HG03025 (cell line): ENCODE measurements around the gene NLE1.

Source experiments
- ATAC-seq: cut with Tn5 transposase; IDR thresholded peaks from one replicate; pipeline ENCODE4 v1.9.1; 2021; ENCODE audit warnings: mild to moderate bottlenecking, moderate library complexity; ENCODE audit not compliant: unreplicated experiment, low FRiP score

The NLE1 gene

GRCh38 chr17:35088881-35089585 lies 53.1 kb downstream of the NLE1 start:
- ATAC-seq, result peak; percentile 76

DNA sequence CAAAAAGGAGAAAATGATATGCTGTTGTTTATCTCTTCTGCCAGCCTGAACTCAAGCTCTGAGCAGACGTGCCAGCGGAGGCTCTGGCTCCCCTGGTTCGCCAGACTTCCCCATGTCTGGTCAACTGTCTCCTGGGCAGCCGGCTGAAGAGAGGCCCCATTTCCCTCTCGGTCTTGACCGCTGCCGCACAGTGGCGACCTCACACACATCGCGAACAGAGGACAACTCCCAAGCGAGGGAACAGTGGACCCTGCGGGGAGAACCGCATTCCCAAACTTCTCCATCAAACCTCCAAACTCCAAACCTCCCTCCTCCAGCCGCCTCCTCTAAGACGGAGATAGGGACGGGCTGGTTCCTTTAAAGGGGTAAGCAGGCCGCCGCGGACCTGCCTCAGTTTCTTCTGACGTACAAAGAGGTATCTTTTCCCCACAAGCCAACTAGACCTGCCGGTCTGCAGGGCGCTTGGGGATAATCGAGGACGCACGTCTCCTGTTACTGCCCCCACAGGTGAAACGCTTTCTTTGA lies 53.7 kb downstream of the NLE1 start:
- ATAC-seq, result peak; percentile 9

GRCh38 chr17:35087731-35088355 lies 54.3 kb downstream of the NLE1 start:
- no peak for ATAC-seq

- ATAC-seq, result no peak
These were observed 55.1 kb downstream of the NLE1 start for GRCh38 chr17:35086931-35087573.

GRCh38 chr17:35086164-35086563 lies 55.9 kb downstream of the NLE1 start:
- ATAC-seq, result no peak

- ATAC-seq, result no peak
These were observed 57.1 kb downstream of the NLE1 start for GRCh38 chr17:35084987-35085386.

- no peak for ATAC-seq
These were observed 59.0 kb downstream of the NLE1 start for GRCh38 chr17:35083071-35083470.

DNA sequence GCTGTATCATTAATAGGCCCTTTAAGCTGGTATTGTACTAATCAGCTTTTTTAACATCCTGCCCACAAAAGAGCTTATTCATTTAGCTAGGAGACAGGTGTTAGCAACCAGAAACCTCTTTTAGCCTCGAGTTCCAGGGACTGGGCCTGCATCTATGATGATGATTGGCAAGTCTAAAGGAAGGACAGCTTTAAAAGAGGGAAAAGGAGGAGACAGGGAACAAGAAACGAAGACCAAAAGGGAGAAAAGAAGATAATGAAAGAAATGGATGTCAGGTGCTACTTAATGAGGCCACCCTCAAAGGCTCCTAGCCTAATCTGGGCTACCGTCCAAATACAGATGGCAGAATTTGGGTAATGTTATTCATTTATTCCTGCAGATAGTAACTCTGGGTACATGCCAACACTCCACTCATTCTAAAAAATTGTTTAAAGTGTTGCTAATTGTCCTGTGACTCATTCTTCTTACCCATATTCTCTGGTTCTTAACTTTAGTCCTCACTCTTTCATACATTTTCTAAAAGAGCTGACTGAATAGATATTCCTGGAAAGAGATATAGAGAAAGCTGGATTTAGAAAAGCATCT lies 59.9 kb downstream of the NLE1 start:
- ATAC-seq, result no peak

DNA sequence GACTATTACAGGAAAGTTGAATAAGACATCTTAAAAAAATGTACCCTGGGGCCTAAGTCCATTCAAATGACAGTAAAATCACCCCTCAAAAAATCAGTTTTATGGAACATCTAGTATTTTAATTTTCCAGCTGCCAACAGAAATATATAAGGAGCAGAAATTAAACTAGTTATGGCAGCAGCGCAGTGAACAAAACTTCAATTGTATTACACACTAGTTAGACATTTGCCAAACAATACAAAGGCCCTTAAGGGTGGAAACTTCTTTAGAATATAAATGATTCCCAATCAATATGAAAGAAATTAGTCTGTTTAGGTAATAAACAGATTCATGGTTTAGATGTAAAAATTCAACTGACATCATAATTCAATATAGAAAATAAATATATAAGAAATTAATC lies 60.5 kb downstream of the NLE1 start:
- ATAC-seq, result no peak

- ATAC-seq, result no peak
These were observed 61.6 kb downstream of the NLE1 start for GRCh38 chr17:35080536-35080935.

GRCh38 chr17:35079547-35080423 lies 62.3 kb downstream of the NLE1 start:
- ATAC-seq, result no peak
